ENCODE results near the gene LRRC23. TPM values are rescaled to one million over a fixed set of nuclear protein-coding genes. Genes with fewer than 3 reads are reported as not detected.

LRRC23 gene, protein sequence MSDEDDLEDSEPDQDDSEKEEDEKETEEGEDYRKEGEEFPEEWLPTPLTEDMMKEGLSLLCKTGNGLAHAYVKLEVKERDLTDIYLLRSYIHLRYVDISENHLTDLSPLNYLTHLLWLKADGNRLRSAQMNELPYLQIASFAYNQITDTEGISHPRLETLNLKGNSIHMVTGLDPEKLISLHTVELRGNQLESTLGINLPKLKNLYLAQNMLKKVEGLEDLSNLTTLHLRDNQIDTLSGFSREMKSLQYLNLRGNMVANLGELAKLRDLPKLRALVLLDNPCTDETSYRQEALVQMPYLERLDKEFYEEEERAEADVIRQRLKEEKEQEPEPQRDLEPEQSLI
- total RNA-seq (6.6 TPM), polyA plus RNA-seq (1 to 10 TPM; 2.2 to 5.1 (median 4.5) TPM)

DNA sequence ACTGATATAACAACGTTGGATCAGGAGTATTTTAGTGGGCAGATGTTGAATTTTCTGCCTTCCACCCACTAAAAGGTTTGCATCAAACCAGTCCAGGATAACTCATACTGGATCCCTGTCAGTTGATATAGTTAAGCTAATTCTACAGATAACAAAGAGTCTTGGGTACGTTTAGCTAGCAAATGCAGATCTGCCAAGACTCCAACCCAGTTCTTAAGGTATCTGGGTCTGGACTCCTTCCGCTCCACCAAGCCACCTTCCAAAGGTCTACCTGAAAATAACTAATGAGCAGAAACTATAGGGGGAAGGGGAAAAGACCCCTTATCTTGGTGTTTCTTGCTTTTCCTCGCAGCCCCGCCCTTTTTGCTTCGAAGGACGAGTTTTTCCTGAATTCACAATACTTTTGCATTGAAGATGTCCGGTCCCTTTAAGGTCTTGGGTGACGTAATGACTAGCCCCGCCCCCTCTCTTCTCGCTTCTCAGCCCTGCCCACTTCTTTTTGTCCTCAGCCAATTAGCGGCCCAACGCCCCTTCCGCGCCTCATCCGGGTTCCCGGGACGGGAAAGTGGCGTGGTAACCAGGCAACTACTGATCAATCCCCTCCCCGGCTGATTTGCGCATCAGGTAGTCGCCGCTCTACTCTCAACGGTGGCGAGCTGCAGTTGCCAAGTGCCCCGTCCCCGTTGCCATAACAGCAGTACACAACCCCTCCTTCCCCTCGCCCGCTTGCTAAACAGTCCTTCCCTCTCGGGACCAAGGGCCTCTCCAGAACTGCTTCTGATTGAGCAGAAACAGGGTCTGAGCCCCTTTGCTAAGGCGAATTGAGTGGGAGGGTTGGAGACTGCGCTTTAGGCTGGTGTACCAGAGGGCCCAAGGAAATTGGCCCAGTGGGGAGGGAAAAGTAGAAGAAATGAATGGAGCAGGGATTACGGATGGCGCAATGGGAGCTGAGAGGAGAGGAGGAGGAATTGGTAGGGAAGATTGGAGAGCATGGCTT lies at the start of gene LRRC23:
Gene LRRC23, plus strand, starts transcription at position 543 of the 997 bp plus-strand sequence. CDS start 812 bp downstream, outside the sequence.
- peak within 1 kb of the TSS in 1 of 4 donors; percentile 17 for H3K4me3 Mint-ChIP-seq

GRCh38 chr12:6855322-6855721 lies 49.3 kb upstream of the LRRC23 start:
- Histone ChIP-seq H3K36me3 (ENCODE audit: control insufficient read depth, insufficient read depth, low read length) (peaks cover 44% of the 10 kb centered on the region), H3K27me3 (ENCODE audit: control insufficient read depth, insufficient read depth, low read length) (no peaks in the 10 kb centered on the region), H3K9me3 (ENCODE audit: control insufficient read depth in 2 of 2, low read length in 2 of 2) (no peaks in the 10 kb centered on the region), H3K4me3 (ENCODE audit: low read depth, low read length) (no peak overlapping the region), H3K4me1 (ENCODE audit: control insufficient read depth, insufficient read depth, low read length, poor library complexity, severe bottlenecking) (peaks cover 22% of the 10 kb centered on the region), H3K27ac (ENCODE audit: insufficient read depth, low read length, poor library complexity, severe bottlenecking) (no peak overlapping the region)
- H3K27me3 Mint-ChIP-seq = no peaks in the 10 kb centered on the region
- H3K36me3 Mint-ChIP-seq = peaks cover 19% of the 10 kb centered on the region
- peaks cover 0 to 34% (median 17%) of the 10 kb centered on the region in 4 donors for H3K4me1 Mint-ChIP-seq
- H3K27ac Mint-ChIP-seq = peak overlapping the region in 1 of 3 donors; percentile 29
- no peaks in the 10 kb centered on the region for H3K9me3 Mint-ChIP-seq
- no peak for ATAC-seq (ENCODE audit: low read depth in 2 of 2)
- H3K4me3 Mint-ChIP-seq = no peak overlapping the region
- DNase-seq = no peak

More for the DNA sequence above, at the start of gene LRRC23:
- H3K36me3 ChIP-seq (ENCODE audit: control insufficient read depth, insufficient read depth, low read length) = no peaks in the 10 kb centered on the region
- peak within 1 kb of the TSS; percentile 81 for H3K4me3 ChIP-seq (ENCODE audit: low read depth, low read length)
- DNase-seq = peak; percentile 97 to 99 (median 98)
- H3K4me1 ChIP-seq (ENCODE audit: control insufficient read depth, insufficient read depth, low read length, poor library complexity, severe bottlenecking) = peaks cover 10% of the 10 kb centered on the region
- Mint-ChIP-seq H3K4me1 (peaks cover 0 to 5% (median 2%) of the 10 kb centered on the region in 4 donors), H3K9me3 (no peaks in the 10 kb centered on the region), H3K27ac (no peak within 1 kb of the TSS), H3K36me3 (no peaks in the 10 kb centered on the region), H3K27me3 (no peaks in the 10 kb centered on the region)
- no peaks in the 10 kb centered on the region for H3K9me3 ChIP-seq (ENCODE audit: control insufficient read depth in 2 of 2, low read length in 2 of 2)
- H3K27ac ChIP-seq (ENCODE audit: insufficient read depth, low read length, poor library complexity, severe bottlenecking) = peak within 1 kb of the TSS; percentile 92
- H3K27me3 ChIP-seq (ENCODE audit: control insufficient read depth, insufficient read depth, low read length) = no peaks in the 10 kb centered on the region
- peak; percentile 98 for ATAC-seq (ENCODE audit: low read depth in 2 of 2)

DNA sequence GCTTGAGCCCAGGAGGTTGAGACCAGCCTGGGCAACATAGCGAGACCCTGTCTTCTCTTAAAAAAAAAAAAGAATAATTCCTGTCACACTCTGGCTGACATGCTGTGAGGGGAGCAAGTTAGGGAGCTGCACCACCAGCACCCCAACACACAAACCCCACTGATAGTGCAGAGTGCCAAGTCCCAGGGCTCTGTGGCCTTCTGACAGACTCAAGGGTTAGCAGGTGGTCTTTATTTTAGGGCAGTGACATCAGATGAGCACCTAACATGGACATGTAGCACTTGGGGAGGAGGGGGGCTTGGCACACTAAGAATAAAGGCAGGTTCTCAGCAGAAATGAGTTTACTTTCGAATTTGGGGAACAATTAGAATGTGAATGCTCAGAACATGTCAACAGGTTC lies 45.8 kb upstream of the LRRC23 start:
- H3K9me3 Mint-ChIP-seq = no peaks in the 10 kb centered on the region
- Histone ChIP-seq H3K9me3 (ENCODE audit: control insufficient read depth in 2 of 2, low read length in 2 of 2) (no peaks in the 10 kb centered on the region), H3K4me1 (ENCODE audit: control insufficient read depth, insufficient read depth, low read length, poor library complexity, severe bottlenecking) (peaks cover 4% of the 10 kb centered on the region), H3K36me3 (ENCODE audit: control insufficient read depth, insufficient read depth, low read length) (peaks cover 78% of the 10 kb centered on the region), H3K4me3 (ENCODE audit: low read depth, low read length) (no peak overlapping the region), H3K27me3 (ENCODE audit: control insufficient read depth, insufficient read depth, low read length) (no peaks in the 10 kb centered on the region), H3K27ac (ENCODE audit: insufficient read depth, low read length, poor library complexity, severe bottlenecking) (no peak overlapping the region)
- no peak for DNase-seq
- no peak overlapping the region for H3K4me3 Mint-ChIP-seq
- H3K4me1 Mint-ChIP-seq = peaks cover 0 to 14% (median 7%) of the 10 kb centered on the region in 4 donors
- no peak for ATAC-seq (ENCODE audit: low read depth in 2 of 2)
- peaks cover 33% of the 10 kb centered on the region for H3K36me3 Mint-ChIP-seq
- H3K27me3 Mint-ChIP-seq = no peaks in the 10 kb centered on the region
- no peak overlapping the region for H3K27ac Mint-ChIP-seq

DNA sequence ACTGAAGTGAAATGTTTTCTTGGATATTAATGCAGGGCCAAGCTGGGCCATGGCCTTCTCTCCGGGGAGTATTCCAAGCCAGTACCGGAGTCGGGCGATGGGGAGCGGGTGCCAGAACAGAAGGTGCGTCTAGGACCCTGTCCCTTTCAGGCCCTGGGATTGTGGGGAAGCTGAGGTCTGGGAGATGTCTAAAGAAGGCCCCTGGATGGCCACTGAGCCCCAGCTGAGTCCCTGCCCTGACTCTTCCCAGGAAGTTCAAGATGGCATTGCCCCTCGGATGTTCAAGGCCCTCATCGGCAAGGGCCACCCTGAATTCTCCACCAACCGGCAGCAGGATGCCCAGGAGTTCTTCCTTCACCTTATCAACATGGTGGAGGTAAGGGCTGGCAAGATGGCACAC lies 44.5 kb upstream of the LRRC23 start:
- H3K27me3 ChIP-seq (ENCODE audit: control insufficient read depth, insufficient read depth, low read length) = no peaks in the 10 kb centered on the region
- no peaks in the 10 kb centered on the region for H3K27me3 Mint-ChIP-seq
- no peaks in the 10 kb centered on the region for H3K9me3 ChIP-seq (ENCODE audit: control insufficient read depth in 2 of 2, low read length in 2 of 2)
- no peak overlapping the region for H3K27ac Mint-ChIP-seq
- H3K4me3 Mint-ChIP-seq = no peak overlapping the region
- no peak for ATAC-seq (ENCODE audit: low read depth in 2 of 2)
- no peaks in the 10 kb centered on the region for H3K9me3 Mint-ChIP-seq
- H3K4me1 ChIP-seq (ENCODE audit: control insufficient read depth, insufficient read depth, low read length, poor library complexity, severe bottlenecking) = no peaks in the 10 kb centered on the region
- H3K36me3 Mint-ChIP-seq = peaks cover 31% of the 10 kb centered on the region
- no peak overlapping the region for H3K4me3 ChIP-seq (ENCODE audit: low read depth, low read length)
- DNase-seq = no peak
- peaks cover 0 to 7% (median under 1%) of the 10 kb centered on the region in 4 donors for H3K4me1 Mint-ChIP-seq
- H3K27ac ChIP-seq (ENCODE audit: insufficient read depth, low read length, poor library complexity, severe bottlenecking) = no peak overlapping the region
- H3K36me3 ChIP-seq (ENCODE audit: control insufficient read depth, insufficient read depth, low read length) = peaks cover 78% of the 10 kb centered on the region

DNA sequence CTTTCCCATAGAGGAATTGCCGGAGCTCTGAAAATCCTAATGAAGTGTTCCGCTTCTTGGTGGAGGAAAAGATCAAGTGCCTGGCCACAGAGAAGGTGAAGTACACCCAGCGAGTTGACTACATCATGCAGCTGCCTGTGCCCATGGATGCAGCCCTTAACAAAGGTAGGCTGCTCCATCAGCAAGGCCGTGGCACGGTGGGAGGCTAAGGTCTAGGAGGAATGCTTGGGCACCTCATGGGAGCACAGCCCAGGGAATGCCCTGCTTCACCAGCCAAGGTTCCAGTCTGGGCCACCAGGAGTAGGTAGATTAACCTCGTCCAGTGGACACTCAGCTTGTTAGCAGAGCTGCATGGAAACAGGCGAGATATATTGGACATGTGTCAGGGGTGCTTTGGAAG lies 43.7 kb upstream of the LRRC23 start:
- H3K27ac ChIP-seq (ENCODE audit: insufficient read depth, low read length, poor library complexity, severe bottlenecking) = no peak overlapping the region
- H3K4me3 ChIP-seq (ENCODE audit: low read depth, low read length) = no peak overlapping the region
- Mint-ChIP-seq H3K4me3 (peak overlapping the region in 1 of 4 donors; percentile 18), H3K36me3 (peaks cover 31% of the 10 kb centered on the region), H3K4me1 (peaks cover 0 to 5% (median under 1%) of the 10 kb centered on the region in 4 donors), H3K27ac (no peak overlapping the region), H3K9me3 (no peaks in the 10 kb centered on the region), H3K27me3 (no peaks in the 10 kb centered on the region)
- ATAC-seq (ENCODE audit: low read depth in 2 of 2) (no peak), DNase-seq (no peak)
- H3K9me3 ChIP-seq (ENCODE audit: control insufficient read depth in 2 of 2, low read length in 2 of 2) = no peaks in the 10 kb centered on the region
- no peaks in the 10 kb centered on the region for H3K4me1 ChIP-seq (ENCODE audit: control insufficient read depth, insufficient read depth, low read length, poor library complexity, severe bottlenecking)
- H3K36me3 ChIP-seq (ENCODE audit: control insufficient read depth, insufficient read depth, low read length) = peaks cover 78% of the 10 kb centered on the region
- no peaks in the 10 kb centered on the region for H3K27me3 ChIP-seq (ENCODE audit: control insufficient read depth, insufficient read depth, low read length)

GRCh38 chr12:6861391-6861790 lies 43.2 kb upstream of the LRRC23 start:
- H3K36me3 Mint-ChIP-seq = peaks cover 30% of the 10 kb centered on the region
- H3K36me3 ChIP-seq (ENCODE audit: control insufficient read depth, insufficient read depth, low read length) = peaks cover 74% of the 10 kb centered on the region
- H3K9me3 ChIP-seq (ENCODE audit: control insufficient read depth in 2 of 2, low read length in 2 of 2) = no peaks in the 10 kb centered on the region
- no peak overlapping the region for H3K27ac ChIP-seq (ENCODE audit: insufficient read depth, low read length, poor library complexity, severe bottlenecking)
- H3K4me3 Mint-ChIP-seq = no peak overlapping the region
- no peak overlapping the region for H3K27ac Mint-ChIP-seq
- H3K4me1 ChIP-seq (ENCODE audit: control insufficient read depth, insufficient read depth, low read length, poor library complexity, severe bottlenecking) = no peaks in the 10 kb centered on the region
- H3K27me3 Mint-ChIP-seq = no peaks in the 10 kb centered on the region
- ATAC-seq (ENCODE audit: low read depth in 2 of 2) (no peak), DNase-seq (no peak)
- no peak overlapping the region for H3K4me3 ChIP-seq (ENCODE audit: low read depth, low read length)
- no peaks in the 10 kb centered on the region for H3K9me3 Mint-ChIP-seq
- no peaks in the 10 kb centered on the region for H3K27me3 ChIP-seq (ENCODE audit: control insufficient read depth, insufficient read depth, low read length)
- peaks cover 0 to 4% (median 1%) of the 10 kb centered on the region in 4 donors for H3K4me1 Mint-ChIP-seq

GRCh38 chr12:6863033-6863432 lies 41.6 kb upstream of the LRRC23 start:
- Mint-ChIP-seq H3K36me3 (peaks cover 21% of the 10 kb centered on the region), H3K4me3 (no peak overlapping the region), H3K4me1 (peaks cover 0 to 10% (median 2%) of the 10 kb centered on the region in 4 donors), H3K27me3 (no peaks in the 10 kb centered on the region), H3K9me3 (no peaks in the 10 kb centered on the region), H3K27ac (no peak overlapping the region)
- Histone ChIP-seq H3K9me3 (ENCODE audit: control insufficient read depth in 2 of 2, low read length in 2 of 2) (no peaks in the 10 kb centered on the region), H3K27ac (ENCODE audit: insufficient read depth, low read length, poor library complexity, severe bottlenecking) (no peak overlapping the region), H3K36me3 (ENCODE audit: control insufficient read depth, insufficient read depth, low read length) (peaks cover 57% of the 10 kb centered on the region), H3K4me1 (ENCODE audit: control insufficient read depth, insufficient read depth, low read length, poor library complexity, severe bottlenecking) (peaks cover 8% of the 10 kb centered on the region), H3K4me3 (ENCODE audit: low read depth, low read length) (no peak overlapping the region), H3K27me3 (ENCODE audit: control insufficient read depth, insufficient read depth, low read length) (no peaks in the 10 kb centered on the region)
- no peak for ATAC-seq (ENCODE audit: low read depth in 2 of 2)
- no peak for DNase-seq

Measured in CD4-positive, CD25-positive, alpha-beta regulatory T cell (primary cell).